Activated T-cell treated with anti-CD3 and anti-CD28 coated beads, Interleukin-2, amount 50 U/mL, for 24 hours (primary cell): Measurements from ENCODE around the gene STMND1.

ENCODE experiments used
- DNase-seq: peaks from one replicate; pipeline ENCODE4 v3.0.0-alpha.2; 2020
- H3K27ac Mint-ChIP-seq: 2 replicates; pipeline ENCODE4 v1.8.0; 2020; ENCODE audit warnings: mild to moderate bottlenecking, mixed read lengths
- H3K27me3 Mint-ChIP-seq: 2 replicates; pipeline ENCODE4 v1.8.0; 2020; ENCODE audit warnings: mixed read lengths
- H3K36me3 Mint-ChIP-seq: 2 replicates; pipeline ENCODE4 v1.8.0; 2020; ENCODE audit warnings: low read depth, mixed read lengths
- H3K4me1 Mint-ChIP-seq: 2 replicates; pipeline ENCODE4 v1.8.0; 2020; ENCODE audit warnings: low read depth, mixed read lengths
- H3K4me3 Mint-ChIP-seq: 2 replicates; pipeline ENCODE4 v1.8.0; 2020; ENCODE audit warnings: mild to moderate bottlenecking, moderate library complexity, mixed read lengths
- H3K9me3 Mint-ChIP-seq: 2 replicates; pipeline ENCODE4 v1.8.0; 2020; ENCODE audit warnings: mixed read lengths

The STMND1 gene

GRCh38 chr6:17165383-17165782 is 63.5 kb downstream of the STMND1 start:
- no peaks in the 10 kb centered on the region for H3K9me3 Mint-ChIP-seq
- DNase-seq = no peak
- H3K27me3 Mint-ChIP-seq = peaks cover 29% of the 10 kb centered on the region
- no peaks in the 10 kb centered on the region for H3K4me1 Mint-ChIP-seq
- no peak overlapping the region for H3K27ac Mint-ChIP-seq
- H3K4me3 Mint-ChIP-seq = no peak overlapping the region
- H3K36me3 Mint-ChIP-seq = no peaks in the 10 kb centered on the region

- no peak for DNase-seq
- no peaks in the 10 kb centered on the region for H3K36me3 Mint-ChIP-seq
- no peaks in the 10 kb centered on the region for H3K4me1 Mint-ChIP-seq
- H3K27me3 Mint-ChIP-seq = peaks cover 11% of the 10 kb centered on the region
- no peak overlapping the region for H3K27ac Mint-ChIP-seq
- H3K4me3 Mint-ChIP-seq = no peak overlapping the region
- no peaks in the 10 kb centered on the region for H3K9me3 Mint-ChIP-seq
Observed at GRCh38 chr6:17167327-17167979, 65.6 kb downstream of the STMND1 start.

GRCh38 chr6:17169291-17169690 is 67.4 kb downstream of the STMND1 start:
- H3K27me3 Mint-ChIP-seq = peaks cover 7% of the 10 kb centered on the region
- no peaks in the 10 kb centered on the region for H3K36me3 Mint-ChIP-seq
- H3K4me3 Mint-ChIP-seq = no peak overlapping the region
- DNase-seq = no peak
- H3K27ac Mint-ChIP-seq = no peak overlapping the region
- H3K9me3 Mint-ChIP-seq = no peaks in the 10 kb centered on the region
- no peaks in the 10 kb centered on the region for H3K4me1 Mint-ChIP-seq

DNA sequence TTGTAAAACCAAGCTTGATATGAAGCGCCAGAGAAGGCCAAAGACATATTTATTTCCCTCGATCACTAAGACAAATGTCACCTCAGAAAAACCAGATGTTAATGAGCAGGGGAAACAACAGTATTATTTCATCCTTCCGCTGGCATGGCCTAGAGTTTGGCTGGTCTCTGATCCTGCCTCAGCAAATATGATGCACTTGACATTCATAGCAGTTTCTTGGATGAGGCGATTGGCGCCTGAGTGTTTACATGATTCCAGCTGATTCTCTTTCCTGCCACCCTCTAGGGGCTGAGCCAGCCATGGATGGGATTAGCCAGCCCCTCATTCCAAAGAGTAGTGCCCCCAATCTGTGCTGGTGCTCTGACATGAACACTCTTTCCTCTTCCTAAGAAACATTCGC is 67.9 kb downstream of the STMND1 start:
- Mint-ChIP-seq H3K27me3 (peaks cover 5% of the 10 kb centered on the region), H3K9me3 (no peaks in the 10 kb centered on the region), H3K27ac (no peak overlapping the region), H3K36me3 (no peaks in the 10 kb centered on the region), H3K4me3 (no peak overlapping the region), H3K4me1 (no peaks in the 10 kb centered on the region)
- no peak for DNase-seq

- no peak overlapping the region for H3K27ac Mint-ChIP-seq
- peaks cover 8% of the 10 kb centered on the region for H3K27me3 Mint-ChIP-seq
- H3K4me1 Mint-ChIP-seq = no peaks in the 10 kb centered on the region
- H3K9me3 Mint-ChIP-seq = no peaks in the 10 kb centered on the region
- no peak for DNase-seq
- no peaks in the 10 kb centered on the region for H3K36me3 Mint-ChIP-seq
- no peak overlapping the region for H3K4me3 Mint-ChIP-seq
Observed at GRCh38 chr6:17172836-17173470, 71.1 kb downstream of the STMND1 start.

DNA sequence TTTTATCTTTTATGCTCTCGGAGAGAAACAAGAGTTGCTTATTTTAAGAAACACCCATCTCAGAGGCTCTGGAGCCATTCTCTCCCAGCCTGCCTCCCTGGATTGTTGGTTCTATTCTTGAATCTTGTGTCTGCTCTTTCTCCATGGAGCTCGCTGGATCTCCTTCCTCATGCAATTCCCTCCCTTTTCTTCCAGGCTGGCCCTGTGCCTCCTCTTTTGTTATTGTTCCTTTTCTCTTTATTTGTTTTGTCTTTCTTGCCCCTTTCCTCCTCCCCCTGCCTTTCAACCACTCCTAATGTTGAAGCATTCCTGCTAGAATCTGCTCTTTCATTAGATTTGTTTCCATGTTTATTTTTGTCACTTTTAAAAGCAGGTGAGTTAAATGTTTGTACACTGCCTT is 76.5 kb downstream of the STMND1 start:
- H3K4me3 Mint-ChIP-seq = no peak overlapping the region
- H3K36me3 Mint-ChIP-seq = no peaks in the 10 kb centered on the region
- no peaks in the 10 kb centered on the region for H3K9me3 Mint-ChIP-seq
- no peak for DNase-seq
- no peaks in the 10 kb centered on the region for H3K4me1 Mint-ChIP-seq
- no peak overlapping the region for H3K27ac Mint-ChIP-seq
- H3K27me3 Mint-ChIP-seq = peaks cover 14% of the 10 kb centered on the region

DNA sequence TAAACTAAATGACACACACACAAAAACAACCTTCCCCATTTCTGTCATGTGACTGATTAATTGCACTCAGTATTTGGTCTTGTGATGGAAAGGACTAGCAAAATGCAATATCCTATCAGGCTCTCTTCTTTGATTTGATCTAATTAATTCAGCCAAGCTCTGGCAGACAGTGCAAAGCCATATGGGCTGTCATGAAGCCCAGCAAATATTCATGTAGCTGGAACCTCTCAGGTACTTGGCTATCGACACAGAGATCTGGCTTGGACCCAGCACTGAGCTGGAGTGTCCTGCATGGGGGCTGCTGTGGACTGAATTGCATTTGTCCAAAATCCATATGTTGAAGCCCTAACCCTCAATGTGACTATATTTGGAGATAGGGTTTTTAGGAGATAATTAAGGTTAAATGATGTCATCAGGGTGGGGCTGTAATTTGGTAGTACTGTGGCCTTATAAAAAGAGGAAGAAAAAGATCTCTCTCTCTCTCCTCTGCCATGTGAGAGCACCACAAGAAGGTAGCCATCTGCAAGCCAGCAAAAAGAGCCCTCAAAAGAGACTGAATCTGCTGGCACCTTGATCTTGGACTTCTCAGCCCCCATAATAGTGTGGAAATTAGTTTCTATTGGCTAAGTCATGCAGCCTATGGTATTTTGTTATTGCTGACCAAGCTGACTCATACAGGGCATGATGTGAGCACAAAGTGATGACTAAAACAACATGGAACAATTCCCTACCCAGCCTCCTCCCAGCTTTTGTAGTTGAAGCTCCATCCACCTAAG is 77.1 kb downstream of the STMND1 start:
- H3K4me1 Mint-ChIP-seq = no peaks in the 10 kb centered on the region
- no peaks in the 10 kb centered on the region for H3K36me3 Mint-ChIP-seq
- no peak overlapping the region for H3K4me3 Mint-ChIP-seq
- H3K27me3 Mint-ChIP-seq = peaks cover 20% of the 10 kb centered on the region
- no peak for DNase-seq
- H3K27ac Mint-ChIP-seq = no peak overlapping the region
- H3K9me3 Mint-ChIP-seq = no peaks in the 10 kb centered on the region

DNA sequence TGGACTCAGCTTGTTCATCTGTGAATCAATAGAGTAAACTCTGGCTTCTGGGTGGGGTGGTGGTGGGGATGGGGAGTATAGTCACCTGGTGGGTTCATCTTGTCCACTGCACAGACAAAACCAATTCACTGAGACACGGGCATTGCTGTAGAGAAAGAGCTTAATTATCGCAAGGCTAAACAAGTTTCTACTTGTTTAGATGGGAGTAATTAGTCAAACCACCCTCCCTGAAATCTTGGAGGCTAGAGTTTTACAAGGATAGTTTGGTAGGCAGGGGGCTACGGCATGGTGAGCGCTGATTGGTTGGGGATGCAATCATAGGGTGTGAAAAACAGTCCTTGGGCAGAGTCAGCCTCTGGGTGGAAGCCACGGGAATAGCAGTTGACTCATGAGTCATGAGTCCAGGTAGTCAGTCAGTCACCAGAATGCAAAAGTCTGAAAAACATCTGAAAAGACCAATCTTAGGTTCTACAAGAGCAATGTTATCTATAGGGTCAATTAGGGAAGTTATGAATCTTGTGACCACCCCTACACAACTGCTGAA is 77.8 kb downstream of the STMND1 start:
- H3K27me3 Mint-ChIP-seq = peaks cover 20% of the 10 kb centered on the region
- H3K4me3 Mint-ChIP-seq = no peak overlapping the region
- H3K9me3 Mint-ChIP-seq = no peaks in the 10 kb centered on the region
- no peak for DNase-seq
- no peaks in the 10 kb centered on the region for H3K4me1 Mint-ChIP-seq
- no peaks in the 10 kb centered on the region for H3K36me3 Mint-ChIP-seq
- no peak overlapping the region for H3K27ac Mint-ChIP-seq
